ENCODE data around the gene FZD8. TPM values are rescaled to one million over a fixed set of nuclear protein-coding genes. Genes with fewer than 3 reads are reported as not detected.
A peak's percentile ranks its signal among the peaks of the same experiment; 100 is the strongest.
"Not testable (repeated sequence)": the region's sequence is repeated elsewhere in the genome, so short reads cannot be mapped to it uniquely, and the experiment has no call there.

The FZD8 gene, protein sequence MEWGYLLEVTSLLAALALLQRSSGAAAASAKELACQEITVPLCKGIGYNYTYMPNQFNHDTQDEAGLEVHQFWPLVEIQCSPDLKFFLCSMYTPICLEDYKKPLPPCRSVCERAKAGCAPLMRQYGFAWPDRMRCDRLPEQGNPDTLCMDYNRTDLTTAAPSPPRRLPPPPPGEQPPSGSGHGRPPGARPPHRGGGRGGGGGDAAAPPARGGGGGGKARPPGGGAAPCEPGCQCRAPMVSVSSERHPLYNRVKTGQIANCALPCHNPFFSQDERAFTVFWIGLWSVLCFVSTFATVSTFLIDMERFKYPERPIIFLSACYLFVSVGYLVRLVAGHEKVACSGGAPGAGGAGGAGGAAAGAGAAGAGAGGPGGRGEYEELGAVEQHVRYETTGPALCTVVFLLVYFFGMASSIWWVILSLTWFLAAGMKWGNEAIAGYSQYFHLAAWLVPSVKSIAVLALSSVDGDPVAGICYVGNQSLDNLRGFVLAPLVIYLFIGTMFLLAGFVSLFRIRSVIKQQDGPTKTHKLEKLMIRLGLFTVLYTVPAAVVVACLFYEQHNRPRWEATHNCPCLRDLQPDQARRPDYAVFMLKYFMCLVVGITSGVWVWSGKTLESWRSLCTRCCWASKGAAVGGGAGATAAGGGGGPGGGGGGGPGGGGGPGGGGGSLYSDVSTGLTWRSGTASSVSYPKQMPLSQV
- 8.9 TPM for total RNA-seq (ENCODE audit: unreplicated experiment)
- long read RNA-seq: 0 reads

DNA sequence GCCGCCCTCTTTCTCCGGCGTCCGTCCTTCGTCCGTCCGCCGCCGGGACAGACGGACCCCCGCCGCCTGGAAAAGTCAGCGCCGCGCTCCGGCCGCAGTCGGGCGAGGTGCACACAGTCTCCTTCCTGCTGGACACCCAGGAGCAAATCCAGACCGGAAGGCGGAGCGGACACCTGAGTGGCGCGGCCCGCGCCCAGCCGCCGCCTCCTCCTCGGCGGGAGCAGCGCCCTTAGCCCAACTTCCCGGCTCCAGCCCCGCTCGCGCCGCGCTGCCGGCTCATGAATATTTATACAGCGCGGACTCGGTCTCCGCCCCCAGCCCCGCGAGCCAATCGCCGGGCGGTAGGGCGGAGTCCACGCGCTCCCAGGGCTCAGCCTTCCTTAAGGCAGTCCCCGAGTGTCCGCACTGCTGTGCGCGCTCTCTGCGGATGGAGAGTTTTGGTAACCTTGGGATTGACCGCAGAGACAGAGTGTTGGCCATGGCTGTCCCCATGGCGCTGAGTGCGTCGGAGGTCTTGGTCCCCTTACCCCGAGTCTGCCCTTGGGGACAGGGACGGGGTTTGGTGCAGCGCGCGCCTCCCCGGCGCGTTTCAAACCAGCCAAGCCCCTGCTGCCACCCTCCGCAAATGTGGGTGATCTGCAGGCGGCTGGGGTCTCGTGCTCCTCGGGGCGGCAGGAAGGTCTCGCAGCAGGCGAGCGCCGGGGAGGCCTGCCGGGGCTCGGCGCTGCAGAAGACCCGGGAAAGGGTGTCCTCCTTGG is at the start of gene FZD8:
Gene FZD8, minus strand, starts transcription at position 262 of the 758 bp plus-strand sequence. CDS start 867 bp downstream, outside the sequence.
- H3K4me3 Mint-ChIP-seq (ENCODE audit: unreplicated experiment): peak within 1 kb of the TSS; percentile 88
- no peaks in the 10 kb centered on the region for H3K36me3 Mint-ChIP-seq (ENCODE audit: unreplicated experiment)
- TF ChIP-seq, protein P1, sequence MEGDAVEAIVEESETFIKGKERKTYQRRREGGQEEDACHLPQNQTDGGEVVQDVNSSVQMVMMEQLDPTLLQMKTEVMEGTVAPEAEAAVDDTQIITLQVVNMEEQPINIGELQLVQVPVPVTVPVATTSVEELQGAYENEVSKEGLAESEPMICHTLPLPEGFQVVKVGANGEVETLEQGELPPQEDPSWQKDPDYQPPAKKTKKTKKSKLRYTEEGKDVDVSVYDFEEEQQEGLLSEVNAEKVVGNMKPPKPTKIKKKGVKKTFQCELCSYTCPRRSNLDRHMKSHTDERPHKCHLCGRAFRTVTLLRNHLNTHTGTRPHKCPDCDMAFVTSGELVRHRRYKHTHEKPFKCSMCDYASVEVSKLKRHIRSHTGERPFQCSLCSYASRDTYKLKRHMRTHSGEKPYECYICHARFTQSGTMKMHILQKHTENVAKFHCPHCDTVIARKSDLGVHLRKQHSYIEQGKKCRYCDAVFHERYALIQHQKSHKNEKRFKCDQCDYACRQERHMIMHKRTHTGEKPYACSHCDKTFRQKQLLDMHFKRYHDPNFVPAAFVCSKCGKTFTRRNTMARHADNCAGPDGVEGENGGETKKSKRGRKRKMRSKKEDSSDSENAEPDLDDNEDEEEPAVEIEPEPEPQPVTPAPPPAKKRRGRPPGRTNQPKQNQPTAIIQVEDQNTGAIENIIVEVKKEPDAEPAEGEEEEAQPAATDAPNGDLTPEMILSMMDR (IDR thresholded peaks at IDR 0.05; ENCODE audit: partially characterized antibody, unreplicated experiment): no peak
- DNase-seq: peak; percentile 93
- peaks cover 5% of the 10 kb centered on the region for H3K9me3 Mint-ChIP-seq (ENCODE audit: unreplicated experiment)
- no peak within 1 kb of the TSS for H3K27ac Mint-ChIP-seq (ENCODE audit: unreplicated experiment)
- H3K4me1 Mint-ChIP-seq (ENCODE audit: low read depth, unreplicated experiment): peaks cover 14% of the 10 kb centered on the region
- H3K27me3 Mint-ChIP-seq (ENCODE audit: unreplicated experiment): peaks cover 13% of the 10 kb centered on the region

DNA sequence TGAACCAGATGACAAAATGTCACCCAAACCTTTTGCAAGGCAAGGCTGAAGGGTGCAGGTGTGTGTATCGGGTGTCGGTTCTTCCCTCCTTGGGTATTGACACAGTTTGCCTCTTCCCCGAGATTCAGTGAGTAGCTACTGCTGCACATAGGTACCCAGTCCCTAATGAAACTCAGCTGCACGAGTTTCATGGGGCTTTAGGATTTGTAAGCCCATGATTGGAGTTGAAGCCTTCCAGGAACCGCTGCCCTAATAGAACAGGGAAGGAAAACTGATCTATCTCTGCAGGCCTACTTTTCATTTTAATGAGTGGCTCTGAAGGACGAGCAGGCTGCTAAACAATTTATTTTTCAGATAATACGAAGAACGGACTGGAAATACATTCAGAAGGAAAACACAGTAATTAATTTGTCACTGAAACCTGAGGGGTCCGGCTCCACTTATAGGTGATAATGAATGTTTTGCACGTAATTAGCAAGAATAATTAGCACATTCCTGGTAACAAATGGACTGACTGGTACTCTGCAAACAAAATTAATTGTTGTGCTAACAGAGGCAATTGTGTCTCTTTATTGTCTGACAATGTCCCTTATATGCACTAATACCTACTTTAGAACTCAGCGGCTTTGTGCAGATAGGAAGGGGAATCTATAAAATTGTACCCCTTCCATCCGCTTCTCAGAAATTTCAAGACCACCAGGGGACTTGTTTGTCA is 49.6 kb upstream of the FZD8 start:
- no peak for DNase-seq
- no peak overlapping the region for H3K4me3 Mint-ChIP-seq (ENCODE audit: unreplicated experiment)
- peaks cover 2% of the 10 kb centered on the region for H3K9me3 Mint-ChIP-seq (ENCODE audit: unreplicated experiment)
- TF ChIP-seq, protein P1 (IDR thresholded peaks at IDR 0.05; ENCODE audit: partially characterized antibody, unreplicated experiment): no peak
- H3K27me3 Mint-ChIP-seq (ENCODE audit: unreplicated experiment): peaks cover 2% of the 10 kb centered on the region
- H3K4me1 Mint-ChIP-seq (ENCODE audit: low read depth, unreplicated experiment): no peaks in the 10 kb centered on the region
- H3K27ac Mint-ChIP-seq (ENCODE audit: unreplicated experiment): no peak overlapping the region
- no peaks in the 10 kb centered on the region for H3K36me3 Mint-ChIP-seq (ENCODE audit: unreplicated experiment)

DNA sequence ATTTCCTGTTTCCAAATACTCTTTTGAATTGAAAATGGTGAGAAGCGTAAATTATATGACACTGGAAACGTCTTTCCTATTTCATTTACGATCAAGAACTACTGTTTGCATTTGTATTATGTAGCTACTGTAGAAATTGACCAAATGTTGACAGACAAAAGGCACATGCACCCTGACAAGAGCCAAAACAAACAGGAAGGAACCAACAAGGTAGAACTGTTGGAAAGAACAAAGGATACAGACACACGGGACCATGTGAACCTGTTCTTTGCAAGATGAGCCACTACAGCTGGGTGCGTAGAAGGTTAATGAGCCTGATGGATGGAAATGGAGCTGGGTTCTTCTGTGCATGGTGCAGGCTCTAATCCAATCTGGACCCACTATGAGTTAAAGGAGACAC is 48.4 kb upstream of the FZD8 start:
- TF ChIP-seq, protein P1 (IDR thresholded peaks at IDR 0.05; ENCODE audit: partially characterized antibody, unreplicated experiment): no peak
- peaks cover 2% of the 10 kb centered on the region for H3K9me3 Mint-ChIP-seq (ENCODE audit: unreplicated experiment)
- H3K4me1 Mint-ChIP-seq (ENCODE audit: low read depth, unreplicated experiment): no peaks in the 10 kb centered on the region
- no peak for DNase-seq
- H3K27me3 Mint-ChIP-seq (ENCODE audit: unreplicated experiment): peaks cover 2% of the 10 kb centered on the region
- H3K27ac Mint-ChIP-seq (ENCODE audit: unreplicated experiment): no peak overlapping the region
- no peak overlapping the region for H3K4me3 Mint-ChIP-seq (ENCODE audit: unreplicated experiment)
- no peaks in the 10 kb centered on the region for H3K36me3 Mint-ChIP-seq (ENCODE audit: unreplicated experiment)

DNA sequence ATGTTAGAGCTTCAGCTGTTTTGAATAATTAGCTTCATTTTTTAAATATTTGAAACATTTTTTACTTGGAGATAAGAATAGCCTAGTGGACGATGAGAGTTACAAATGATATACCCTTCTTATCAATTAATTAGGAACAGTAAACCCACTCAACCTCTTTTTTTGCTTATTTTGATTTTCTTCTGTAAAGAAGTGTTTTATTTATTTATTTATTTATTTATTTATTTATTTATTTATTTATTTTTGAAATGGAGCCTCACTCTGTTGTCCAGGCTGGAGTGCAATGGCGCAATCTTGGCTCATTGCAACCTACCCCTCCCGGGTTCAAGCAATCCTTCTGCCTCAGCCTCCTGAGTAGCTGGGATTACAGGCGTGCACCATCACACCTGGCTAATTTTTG is 43.8 kb upstream of the FZD8 start:
- H3K27me3 Mint-ChIP-seq (ENCODE audit: unreplicated experiment); DNase-seq; H3K27ac Mint-ChIP-seq (ENCODE audit: unreplicated experiment); H3K4me1 Mint-ChIP-seq (ENCODE audit: low read depth, unreplicated experiment); H3K4me3 Mint-ChIP-seq (ENCODE audit: unreplicated experiment); H3K9me3 Mint-ChIP-seq (ENCODE audit: unreplicated experiment); H3K36me3 Mint-ChIP-seq (ENCODE audit: unreplicated experiment): not testable (repeated sequence)

DNA sequence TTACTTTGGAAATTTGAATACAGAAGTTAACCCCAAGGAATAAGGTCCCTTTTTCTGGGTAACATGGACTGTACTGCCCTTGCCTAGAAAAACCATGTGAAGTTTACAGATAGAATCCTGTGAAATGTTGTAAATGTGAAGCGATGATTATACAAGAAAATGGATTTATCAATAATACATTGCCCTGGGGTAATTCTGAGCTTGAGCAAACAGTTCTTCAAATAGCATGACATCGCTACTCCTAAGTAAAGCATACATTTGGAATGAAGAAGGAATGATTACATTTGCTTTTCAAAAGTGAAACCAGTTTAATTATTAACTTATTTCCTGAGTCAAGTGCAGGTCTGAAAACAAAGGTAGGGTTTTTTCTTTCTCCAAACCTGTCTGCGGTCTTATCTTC is 43.3 kb upstream of the FZD8 start:
- Mint-ChIP-seq H3K27ac (ENCODE audit: unreplicated experiment) (no peak overlapping the region), H3K4me1 (ENCODE audit: low read depth, unreplicated experiment) (no peaks in the 10 kb centered on the region), H3K4me3 (ENCODE audit: unreplicated experiment) (no peak overlapping the region), H3K27me3 (ENCODE audit: unreplicated experiment) (no peaks in the 10 kb centered on the region), H3K9me3 (ENCODE audit: unreplicated experiment) (no peaks in the 10 kb centered on the region), H3K36me3 (ENCODE audit: unreplicated experiment) (no peaks in the 10 kb centered on the region)
- no peak for DNase-seq
- TF ChIP-seq, protein P1 (IDR thresholded peaks at IDR 0.05; ENCODE audit: partially characterized antibody, unreplicated experiment): no peak
